Measurements from ENCODE around the gene CLBA1.
"Not testable (repeated sequence)": the region's sequence is repeated elsewhere in the genome, so short reads cannot be mapped to it uniquely, and the experiment has no call there.

- TF ChIP-seq CTCF, POLR2A, POLR2AphosphoS5, EP300 (IDR thresholded peaks at IDR 0.05): not testable (repeated sequence)
Observed at GRCh38 chr14:105035616-105036015, 50.0 kb downstream of the CLBA1 start.

All from gastroesophageal sphincter (tissue), 3 donors.